NB4 (cell line): ENCODE data around the gene ZNF490.
"Not testable (repeated sequence)": the region's sequence is repeated elsewhere in the genome, so short reads cannot be mapped to it uniquely, and the experiment has no call there.

Experiments
- DNase-seq: peaks from one replicate; pipeline ENCODE4 v3.0.0; 2010; ENCODE audit warnings: low read depth
- H3K4me3 ChIP-seq: one replicate; pipeline ENCODE4 v1.5.1; 2011; ENCODE audit warnings: mild to moderate bottlenecking, low read depth, low read length, moderate library complexity
- CTCF ChIP-seq: IDR thresholded peaks from one replicate; pipeline ENCODE4 v1.5.1; 2012; ENCODE audit warnings: low read depth, low read length
- MAX ChIP-seq: IDR thresholded peaks from 2 replicates; pipeline ENCODE4 v1.6.1; 2011; ENCODE audit warnings: low read depth, low read length
- MYC ChIP-seq: IDR thresholded peaks from 2 replicates; pipeline ENCODE4 v1.6.1; 2011; ENCODE audit warnings: low read depth, low read length
- POLR2A ChIP-seq: IDR thresholded peaks from 2 replicates; pipeline ENCODE4 v1.6.1; 2011; ENCODE audit warnings: mild to moderate bottlenecking; ENCODE audit not compliant: insufficient read length; ENCODE audit errors: extremely low read depth

ZNF490 gene

GRCh38 chr19:12648088-12648487, 37.5 kb upstream of the ZNF490 start:
- no peak overlapping the region for H3K4me3 ChIP-seq

DNA sequence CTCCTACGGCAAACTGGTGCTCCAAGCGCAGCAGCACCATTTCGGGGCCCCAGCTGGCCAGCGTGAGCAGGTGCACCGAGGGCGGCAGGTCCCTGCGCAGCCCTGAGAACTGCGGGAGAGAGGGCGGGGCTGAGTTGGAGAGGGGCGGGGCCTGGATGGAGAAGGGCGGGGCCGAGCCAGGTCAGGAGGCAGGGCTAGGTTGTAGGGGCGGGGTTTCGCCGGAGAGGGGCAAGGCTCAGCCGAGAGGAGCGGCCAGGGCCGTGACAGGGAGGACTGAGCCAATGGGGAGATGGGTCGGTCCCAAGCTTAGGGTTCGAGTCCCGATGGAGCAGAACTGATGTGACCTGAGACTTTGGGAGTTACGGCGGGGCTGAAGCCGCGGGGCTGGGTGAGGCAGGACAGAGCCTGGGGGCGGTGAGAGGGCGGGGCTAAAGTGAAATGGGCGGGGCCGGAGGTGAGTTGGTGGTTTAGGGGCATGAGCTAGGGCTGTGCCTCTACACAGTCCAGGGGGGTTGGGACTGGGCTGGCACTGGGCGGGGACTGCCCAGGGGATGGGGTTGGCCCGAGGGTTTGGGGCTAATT, 37.0 kb upstream of the ZNF490 start:
- TF ChIP-seq MYC (no peak), POLR2A (no peak), MAX (no peak), CTCF (no peak)

More at GRCh38 chr19:12648088-12648487, 37.5 kb upstream of the ZNF490 start:
- no peak for DNase-seq
- no peak for TF ChIP-seq MAX
- TF ChIP-seq MYC, result no peak
- TF ChIP-seq CTCF, result no peak
- TF ChIP-seq POLR2A, result no peak

GRCh38 chr19:12647047-12647446, 36.4 kb upstream of the ZNF490 start:
- H3K4me3 ChIP-seq, result no peak overlapping the region
- no peak for DNase-seq
- TF ChIP-seq CTCF, result no peak
- TF ChIP-seq MYC, result no peak
- TF ChIP-seq POLR2A, result no peak
- no peak for TF ChIP-seq MAX

More for the DNA sequence above, 37.0 kb upstream of the ZNF490 start:
- DNase-seq, result peak; percentile 23
- H3K4me3 ChIP-seq, result no peak overlapping the region

DNA sequence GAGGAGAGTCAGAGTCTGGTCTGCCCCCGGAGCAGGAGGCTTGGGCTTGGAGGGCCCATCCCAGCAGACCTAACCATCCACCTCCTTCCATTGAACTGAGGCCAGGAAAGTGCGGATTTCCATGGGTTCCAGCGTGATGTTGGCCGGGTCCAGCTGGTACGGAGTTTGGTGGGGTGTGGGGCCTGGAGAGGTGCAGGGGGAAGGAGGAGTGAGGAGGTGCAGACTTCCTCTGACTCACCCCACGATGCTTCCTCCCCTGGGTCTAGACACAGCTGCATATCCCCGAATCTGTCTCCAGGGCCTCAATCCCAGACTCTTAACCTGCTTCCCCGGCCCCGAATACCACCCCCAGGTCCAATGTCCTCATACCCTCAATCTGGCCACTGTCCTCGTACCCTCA, 35.9 kb upstream of the ZNF490 start:
- no peak for TF ChIP-seq MAX
- TF ChIP-seq CTCF, result no peak
- no peak for TF ChIP-seq MYC
- TF ChIP-seq POLR2A, result no peak
- DNase-seq, result peak; percentile 25
- no peak overlapping the region for H3K4me3 ChIP-seq

DNA sequence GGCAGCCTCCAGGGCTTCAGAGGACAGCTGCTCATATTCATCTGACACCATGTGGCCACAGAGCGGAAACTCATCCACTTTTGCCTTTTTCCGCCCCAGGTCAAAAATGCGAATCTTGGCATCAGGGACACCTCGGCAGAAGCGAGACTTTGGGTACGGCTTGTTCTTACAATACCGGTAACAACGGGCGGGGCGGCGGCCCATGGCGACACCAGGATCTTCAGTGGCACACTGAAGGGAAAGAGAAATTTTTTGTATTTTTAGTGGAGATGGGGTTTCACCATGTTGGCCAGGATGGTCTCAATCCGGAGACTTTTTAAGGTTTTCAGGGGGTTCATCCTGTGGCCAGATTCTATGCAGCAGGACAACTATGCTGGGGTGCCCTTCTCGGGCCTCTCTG, 33.1 kb upstream of the ZNF490 start:
- H3K4me3 ChIP-seq, DNase-seq: not testable (repeated sequence)

GRCh38 chr19:12642506-12642905, 31.9 kb upstream of the ZNF490 start:
- TF ChIP-seq POLR2A, result no peak
- TF ChIP-seq CTCF, result no peak
- TF ChIP-seq MYC, result no peak
- TF ChIP-seq MAX, result no peak
- no peak overlapping the region for H3K4me3 ChIP-seq
- no peak for DNase-seq
